A549 treated with dexamethasone at 1 μM for 4 hours (cell line): Measurements from ENCODE around the gene COPB1. TPM values are rescaled to one million over a fixed set of nuclear protein-coding genes. Genes with fewer than 3 reads are reported as not detected.

Experiments used
- total RNA-seq: library from RNA; stranded (reverse); fragments of 200-300 nt; extraction: Qiagen RNA extraction; gene quantifications from 5 replicates; pipeline ENCODE4 v1.2.3, GENCODE V29; 2022

The COPB1 gene, protein sequence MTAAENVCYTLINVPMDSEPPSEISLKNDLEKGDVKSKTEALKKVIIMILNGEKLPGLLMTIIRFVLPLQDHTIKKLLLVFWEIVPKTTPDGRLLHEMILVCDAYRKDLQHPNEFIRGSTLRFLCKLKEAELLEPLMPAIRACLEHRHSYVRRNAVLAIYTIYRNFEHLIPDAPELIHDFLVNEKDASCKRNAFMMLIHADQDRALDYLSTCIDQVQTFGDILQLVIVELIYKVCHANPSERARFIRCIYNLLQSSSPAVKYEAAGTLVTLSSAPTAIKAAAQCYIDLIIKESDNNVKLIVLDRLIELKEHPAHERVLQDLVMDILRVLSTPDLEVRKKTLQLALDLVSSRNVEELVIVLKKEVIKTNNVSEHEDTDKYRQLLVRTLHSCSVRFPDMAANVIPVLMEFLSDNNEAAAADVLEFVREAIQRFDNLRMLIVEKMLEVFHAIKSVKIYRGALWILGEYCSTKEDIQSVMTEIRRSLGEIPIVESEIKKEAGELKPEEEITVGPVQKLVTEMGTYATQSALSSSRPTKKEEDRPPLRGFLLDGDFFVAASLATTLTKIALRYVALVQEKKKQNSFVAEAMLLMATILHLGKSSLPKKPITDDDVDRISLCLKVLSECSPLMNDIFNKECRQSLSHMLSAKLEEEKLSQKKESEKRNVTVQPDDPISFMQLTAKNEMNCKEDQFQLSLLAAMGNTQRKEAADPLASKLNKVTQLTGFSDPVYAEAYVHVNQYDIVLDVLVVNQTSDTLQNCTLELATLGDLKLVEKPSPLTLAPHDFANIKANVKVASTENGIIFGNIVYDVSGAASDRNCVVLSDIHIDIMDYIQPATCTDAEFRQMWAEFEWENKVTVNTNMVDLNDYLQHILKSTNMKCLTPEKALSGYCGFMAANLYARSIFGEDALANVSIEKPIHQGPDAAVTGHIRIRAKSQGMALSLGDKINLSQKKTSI
- 96.8 to 118 TPM (median 115 TPM) in 5 replicates for total RNA-seq

DNA sequence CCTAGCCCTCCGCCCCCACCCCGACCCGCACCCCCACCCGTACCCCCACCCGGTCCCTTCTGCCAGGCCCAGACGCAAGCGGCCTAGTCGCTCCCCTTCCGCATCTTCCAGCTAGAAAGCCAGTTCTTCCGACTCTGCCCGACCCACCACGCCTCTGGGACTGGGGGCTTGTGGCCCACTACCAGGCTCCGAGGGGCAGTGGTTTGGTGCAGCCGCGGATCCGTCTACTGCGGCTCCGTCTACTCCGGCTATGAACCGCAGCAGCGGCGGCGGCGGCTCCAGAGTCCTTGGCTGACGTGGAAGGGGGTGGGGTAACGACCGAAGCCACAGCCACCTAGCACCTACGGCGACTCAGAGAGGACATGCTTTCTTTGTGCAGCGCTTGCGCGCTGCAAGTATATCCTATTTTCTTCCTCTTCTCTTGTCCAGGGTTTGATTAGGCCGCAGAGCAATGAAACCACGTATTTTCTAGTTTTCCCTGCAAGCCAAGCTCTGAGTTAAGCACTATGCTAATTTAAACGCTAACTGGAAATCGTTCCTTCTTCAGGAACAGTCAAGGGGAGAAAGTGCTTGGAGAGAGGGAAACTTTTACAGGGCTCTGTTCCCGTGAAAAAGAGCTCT, at the start of gene COPB1:
Gene COPB1 (minus strand): TSS at position 252 of the 621 bp plus-strand sequence. CDS start 883 bp downstream, outside the sequence.

DNA sequence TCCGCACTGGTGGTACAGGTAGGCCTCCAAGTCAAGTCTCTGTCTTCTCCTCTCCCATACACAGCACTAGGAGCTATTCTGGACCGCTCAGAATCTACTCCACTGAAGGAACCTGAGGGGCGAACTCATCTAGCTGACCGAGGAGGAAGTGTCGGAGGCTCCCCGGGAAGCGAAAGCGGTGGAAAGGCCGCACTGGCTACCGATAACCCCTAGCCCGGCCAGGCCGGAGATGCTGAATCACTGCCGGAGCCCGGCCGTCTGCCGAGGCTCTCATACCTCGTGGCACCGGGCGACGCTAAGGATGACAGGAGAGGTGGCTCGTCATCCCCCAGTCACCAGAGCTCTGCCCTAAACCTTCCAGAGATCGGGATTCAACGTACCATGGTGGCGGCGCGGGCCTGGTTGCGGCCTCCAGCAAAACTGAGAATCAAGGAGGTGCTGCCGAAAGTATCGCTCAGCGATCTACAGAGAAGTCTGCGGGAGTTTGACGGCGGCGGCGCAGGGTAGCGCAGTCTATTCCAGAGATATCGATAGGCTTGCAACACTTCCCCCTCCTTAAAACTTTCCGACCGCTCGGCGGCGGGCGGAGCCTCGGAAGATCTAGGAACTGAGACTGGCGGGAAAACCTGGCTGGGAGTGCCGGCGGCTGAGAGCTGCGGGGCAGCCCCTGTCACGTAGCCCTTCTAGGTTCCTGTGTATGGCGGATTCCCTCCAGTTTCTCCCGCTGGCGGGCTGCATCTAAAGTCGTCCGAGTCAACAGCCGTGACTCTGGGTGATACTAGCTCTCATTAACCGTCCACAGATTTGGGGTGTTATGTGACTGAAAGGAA, 20.5 kb upstream of the COPB1 start, which contains the start of gene PSMA1:
Gene PSMA1 (minus strand): TSS at position 470 of the 830 bp plus-strand sequence. CDS start 87 bp downstream, at position 383.

Other genes starting within 250 kb of the COPB1 start
- gene RRAS2, start 140.6 kb downstream of the COPB1 start, total RNA-seq: 54.0 to 59.6 TPM (median 56.2 TPM) in 5 replicates
- gene PSMA1, start 20.6 kb upstream of the COPB1 start, total RNA-seq: 171 to 188 TPM (median 181 TPM) in 5 replicates
- 1.5 to 2.2 TPM (median 2.2 TPM) in 5 replicates for gene PDE3B, start 144.0 kb upstream of the COPB1 start, total RNA-seq